A549 (cell line): ENCODE measurements around the gene SMO. TPM values are rescaled to one million over a fixed set of nuclear protein-coding genes. Genes with fewer than 3 reads are reported as not detected.
"Not testable (repeated sequence)": the region's sequence is repeated elsewhere in the genome, so short reads cannot be mapped to it uniquely, and the experiment has no call there.

Experiments
- ATAC-seq, 2 experiments: fragments of 200-7000 bp in 1 of 2; fragments of >200 bp in 1 of 2; cut with Nextera tagmentation in 1 of 2; cut with Tn5 transposase in 1 of 2; 3 replicates each; pipeline versions ENCODE4 v1.8.0 to v1.9.1; 2018 to 2020; ENCODE audit warnings: mild to moderate bottlenecking in 1 of 2, moderate library complexity in 1 of 2
- CTCF ChIA-PET: fragments of 300-600 bp; sonication (Branson Sonifier 250); formaldehyde crosslinking; extraction: SDS; loops from one replicate; lab custom pipeline; 2021; ENCODE audit warnings: antibody characterized with exemption, inconsistent platforms; lab: Yijun Ruan, JAX
- POLR2A ChIA-PET: fragments of 350-600 bp; formaldehyde crosslinking; extraction: SDS; loops from one replicate; lab custom pipeline; 2021; ENCODE audit warnings: antibody characterized with exemption, inconsistent platforms; lab: Yijun Ruan, JAX
- DNase-seq, 2 experiments: peaks; one replicate each; pipeline versions ENCODE4 v3.0.0 to v3.0.0-alpha.2; 2011 to 2016; ENCODE audit warnings: low read depth in 1 of 2, low spot score in 1 of 2
- FAIRE-seq: peaks from 2 replicates; lab custom pipeline; 2011; peaks lifted over from hg19 to GRCh38; lab: Jason Lieb, UNC
- H3K27ac ChIP-seq, 2 experiments: fragments of >200 bp; sonication (Bioruptor Twin); formaldehyde crosslinking; 3 replicates each; pipeline ENCODE4 v1.5.1; 2016 to 2017
- H3K4me1 ChIP-seq: fragments of >200 bp; sonication (Bioruptor Twin); formaldehyde crosslinking; 3 replicates; pipeline ENCODE4 v1.6.1; 2016
- H3K4me2 ChIP-seq: fragments of >200 bp; sonication (Bioruptor Twin); formaldehyde crosslinking; 3 replicates; pipeline ENCODE4 v1.6.1; 2016
- H3K4me3 ChIP-seq: fragments of >200 bp; sonication (Bioruptor Twin); formaldehyde crosslinking; 3 replicates; pipeline ENCODE4 v1.5.1; 2016
- H3K9me3 ChIP-seq: fragments of >200 bp; sonication (Bioruptor Twin); formaldehyde crosslinking; 3 replicates; pipeline ENCODE4 v1.6.1; 2016
- CBX2 ChIP-seq: fragments of 200-600 bp; sonication (generic); IDR thresholded peaks from 2 replicates; pipeline ENCODE4 v1.6.1; 2016; ENCODE audit warnings: low read depth, mild to moderate bottlenecking, borderline replicate concordance
- CHD2 ChIP-seq: fragments of 150-350 bp; IDR thresholded peaks from 2 replicates; pipeline ENCODE4 v1.6.1; 2014; ENCODE audit warnings: low read length; ENCODE audit not compliant: partially characterized antibody
- CHD4 ChIP-seq: fragments of 200-600 bp; sonication (generic); IDR thresholded peaks from 2 replicates; pipeline ENCODE4 v1.6.1; 2016; ENCODE audit warnings: antibody characterized with exemption, mild to moderate bottlenecking, borderline replicate concordance
- EP300 ChIP-seq, 2 experiments: fragments of >200 bp; sonication (Bioruptor Twin); formaldehyde crosslinking; IDR thresholded peaks; 2 replicates in 1 of 2; 3 replicates in 1 of 2; pipeline ENCODE4 v1.6.1; 2016 to 2017
- FOXS1 ChIP-seq: fragments of 250-450 bp; sonication (Bioruptor Pico); IDR thresholded peaks from 2 replicates; pipeline ENCODE4 v1.5.0; 2020; ENCODE audit warnings: mild to moderate bottlenecking, moderate library complexity
- HEYL ChIP-seq: fragments of 250-450 bp; sonication (Bioruptor Pico); IDR thresholded peaks from 2 replicates; pipeline ENCODE4 v1.8.0; 2021; ENCODE audit warnings: mild to moderate bottlenecking, moderate library complexity
- JUN ChIP-seq, 2 experiments: fragments of >200 bp; sonication (Bioruptor Twin); formaldehyde crosslinking; IDR thresholded peaks; 2 replicates in 1 of 2; 3 replicates in 1 of 2; pipeline ENCODE4 v1.6.1; 2016 to 2017
- MAZ ChIP-seq: fragments of 150-350 bp; IDR thresholded peaks from 2 replicates; pipeline ENCODE4 v1.6.1; 2014; ENCODE audit warnings: antibody characterized with exemption, low read depth, low read length, borderline replicate concordance
- NPAS2 ChIP-seq: fragments of 250-450 bp; sonication (Bioruptor Pico); IDR thresholded peaks from 2 replicates; pipeline ENCODE4 v1.8.0; 2022; ENCODE audit warnings: mild to moderate bottlenecking, moderate library complexity, borderline replicate concordance
- RAD21 ChIP-seq, 2 experiments: fragments of >200 bp in 1 of 2; sonication (Bioruptor Twin) in 1 of 2; formaldehyde crosslinking in 1 of 2; IDR thresholded peaks in 1 of 2; conservative IDR thresholded peaks in 1 of 2; 2 replicates in 1 of 2; 3 replicates in 1 of 2; pipeline ENCODE4 v1.6.1; 2012 to 2018; ENCODE audit warnings: inconsistent platforms in 1 of 2
- RFX5 ChIP-seq: fragments of 450-650 bp; IDR thresholded peaks from 2 replicates; pipeline ENCODE4 v1.7.1; 2014; ENCODE audit warnings: antibody characterized with exemption, mild to moderate bottlenecking, moderate library complexity
- RNF2 ChIP-seq: fragments of 200-600 bp; sonication (generic); IDR thresholded peaks from 2 replicates; pipeline ENCODE4 v1.6.1; 2016; ENCODE audit warnings: low read depth, mild to moderate bottlenecking, antibody characterized with exemption, moderate library complexity, borderline replicate concordance
- SMC3 ChIP-seq: fragments of >200 bp; sonication (Bioruptor Twin); formaldehyde crosslinking; IDR thresholded peaks from 3 replicates; pipeline ENCODE4 v1.6.1; 2018; ENCODE audit warnings: inconsistent platforms
- SREBF2 ChIP-seq: fragments of 450-650 bp; IDR thresholded peaks from 2 replicates; pipeline ENCODE4 v1.6.1; 2014; ENCODE audit warnings: mild to moderate bottlenecking, moderate library complexity
- TP53 ChIP-seq: fragments of 250-450 bp; sonication (Bioruptor Pico); IDR thresholded peaks from 2 replicates; pipeline ENCODE4 v1.5.0; 2021; ENCODE audit warnings: mild to moderate bottlenecking, moderate library complexity
- ZSCAN20 ChIP-seq: fragments of 250-450 bp; sonication (Bioruptor Pico); IDR thresholded peaks from 2 replicates; pipeline ENCODE4 v1.8.0; 2022; ENCODE audit warnings: mild to moderate bottlenecking, moderate library complexity
- WGBS: methylation state at CpG from one replicate; pipeline ENCODE4 v1.1.6; 2017; ENCODE audit errors: missing lambda C conversion rate; 5-methylcytosine and 5-hydroxymethylcytosine counted together
- polyA plus RNA-seq, 4 experiments: library from polyadenylated mRNA; depleted of rRNA in 3 of 4; stranded (reverse); fragments of >200 nt; fragmentation: RNase III in 1 of 4; extraction: RNeasy Plus Mini Kit Qiagen cat#74134 plus additional on column Dnase treatment in 1 of 4; gene quantifications; 2 replicates in 3 of 4; 3 replicates in 1 of 4; pipeline ENCODE4 v1.2.3, GENCODE V29; 2011 to 2017
- TF ChIP-seq, protein P1 (sequence below): fragments of 250-450 bp; sonication (Bioruptor Pico); IDR thresholded peaks from 2 replicates; pipeline ENCODE4 v1.5.0; 2020; ENCODE audit warnings: low read depth, mild to moderate bottlenecking, moderate library complexity
- TF ChIP-seq, protein P2 (sequence below): fragments of 150-350 bp; IDR thresholded peaks from 2 replicates; pipeline ENCODE4 v1.6.1; 2014; ENCODE audit warnings: low read depth, mild to moderate bottlenecking, low read length
- TF ChIP-seq, protein P3 (sequence below): fragments of 450-650 bp; IDR thresholded peaks from 2 replicates; pipeline ENCODE4 v1.6.1; 2014; ENCODE audit warnings: antibody characterized with exemption
- TF ChIP-seq, protein P4 (sequence below): IDR thresholded peaks from 2 replicates; pipeline ENCODE4 v1.6.1; 2012; ENCODE audit warnings: low read depth, borderline replicate concordance

SMO gene
- polyA plus RNA-seq, 2 of the 4 experiments (the other 2 are of a cell fraction): 11.8 to 18.3 TPM

DNA sequence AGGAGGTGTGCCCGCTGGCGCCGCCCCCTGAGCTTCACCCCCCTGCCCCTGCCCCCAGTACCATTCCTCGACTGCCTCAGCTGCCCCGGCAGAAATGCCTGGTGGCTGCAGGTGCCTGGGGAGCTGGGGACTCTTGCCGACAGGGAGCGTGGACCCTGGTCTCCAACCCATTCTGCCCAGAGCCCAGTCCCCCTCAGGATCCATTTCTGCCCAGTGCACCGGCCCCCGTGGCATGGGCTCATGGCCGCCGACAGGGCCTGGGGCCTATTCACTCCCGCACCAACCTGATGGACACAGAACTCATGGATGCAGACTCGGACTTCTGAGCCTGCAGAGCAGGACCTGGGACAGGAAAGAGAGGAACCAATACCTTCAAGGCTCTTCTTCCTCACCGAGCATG, 23.7 kb downstream of the SMO start:
- Histone ChIP-seq H3K4me1 (0 out of 3 replicates have a peak, but pooled peaks cover 3% of the 10 kb centered on the region), H3K4me3 (no peak overlapping the region), H3K9me3 (no peaks in the 10 kb centered on the region), H3K4me2 (no peak overlapping the region), H3K27ac (no peak overlapping the region)
- 83% methylated on average over 10 of the region's 14 CpGs for WGBS
- ChIA-PET POLR2A (no interaction called here), CTCF (interaction anchor here (0.7 to 8.3 kb wide), 7 partner anchors 9 to 269 kb away, joined by 3 to 88 read pairs (median 9); no protein-coding TSS in a partner anchor)
- DNase-seq: no peak
- ATAC-seq: no peak
- no peak for TF ChIP-seq CBX2
- no peak for FAIRE-seq

DNA sequence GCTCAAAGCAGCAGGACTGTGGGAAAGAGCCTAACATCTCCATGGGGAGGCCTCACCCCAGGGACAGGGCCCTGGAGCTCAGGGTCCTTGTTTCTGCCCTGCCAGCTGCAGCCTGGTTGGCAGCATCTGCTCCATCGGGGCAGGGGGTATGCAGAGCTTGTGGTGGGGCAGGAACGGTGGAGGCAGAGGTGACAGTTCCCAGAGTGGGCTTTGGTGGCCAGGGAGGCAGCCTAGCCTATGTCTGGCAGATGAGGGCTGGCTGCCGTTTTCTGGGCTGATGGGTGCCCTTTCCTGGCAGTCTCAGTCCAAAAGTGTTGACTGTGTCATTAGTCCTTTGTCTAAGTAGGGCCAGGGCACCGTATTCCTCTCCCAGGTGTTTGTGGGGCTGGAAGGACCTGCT, 24.2 kb downstream of the SMO start:
- 0 out of 3 replicates have a peak, but pooled peaks cover 3% of the 10 kb centered on the region for H3K4me1 ChIP-seq
- H3K27ac ChIP-seq: no peak overlapping the region
- H3K9me3 ChIP-seq: no peaks in the 10 kb centered on the region
- FAIRE-seq (no peak), ATAC-seq (no peak), DNase-seq (no peak)
- 71% methylated on average over 2 of the region's 4 CpGs for WGBS
- CTCF ChIA-PET: interaction anchor here (0.7 to 8.3 kb wide), 6 partner anchors 10 to 268 kb away, joined by 3 to 88 read pairs (median 8); no protein-coding TSS in a partner anchor
- TF ChIP-seq RAD21 (conservative IDR thresholded peaks at IDR 0.05 in 1 of 2, IDR thresholded peaks at IDR 0.05 in 1 of 2): no peak
- no peak for TF ChIP-seq RFX5
- TF ChIP-seq HEYL: no peak
- TF ChIP-seq, protein P1, sequence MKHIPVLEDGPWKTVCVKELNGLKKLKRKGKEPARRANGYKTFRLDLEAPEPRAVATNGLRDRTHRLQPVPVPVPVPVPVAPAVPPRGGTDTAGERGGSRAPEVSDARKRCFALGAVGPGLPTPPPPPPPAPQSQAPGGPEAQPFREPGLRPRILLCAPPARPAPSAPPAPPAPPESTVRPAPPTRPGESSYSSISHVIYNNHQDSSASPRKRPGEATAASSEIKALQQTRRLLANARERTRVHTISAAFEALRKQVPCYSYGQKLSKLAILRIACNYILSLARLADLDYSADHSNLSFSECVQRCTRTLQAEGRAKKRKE: no peak
- TF ChIP-seq RNF2: no peak
- no peak for TF ChIP-seq SREBF2
- no peak for TF ChIP-seq CHD4
- no peak for TF ChIP-seq JUN (IDR thresholded peaks at IDR 0.05)
- TF ChIP-seq MAZ: no peak
- TF ChIP-seq, protein P2, sequence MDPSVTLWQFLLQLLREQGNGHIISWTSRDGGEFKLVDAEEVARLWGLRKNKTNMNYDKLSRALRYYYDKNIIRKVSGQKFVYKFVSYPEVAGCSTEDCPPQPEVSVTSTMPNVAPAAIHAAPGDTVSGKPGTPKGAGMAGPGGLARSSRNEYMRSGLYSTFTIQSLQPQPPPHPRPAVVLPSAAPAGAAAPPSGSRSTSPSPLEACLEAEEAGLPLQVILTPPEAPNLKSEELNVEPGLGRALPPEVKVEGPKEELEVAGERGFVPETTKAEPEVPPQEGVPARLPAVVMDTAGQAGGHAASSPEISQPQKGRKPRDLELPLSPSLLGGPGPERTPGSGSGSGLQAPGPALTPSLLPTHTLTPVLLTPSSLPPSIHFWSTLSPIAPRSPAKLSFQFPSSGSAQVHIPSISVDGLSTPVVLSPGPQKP: no peak
- no peak for TF ChIP-seq TP53 (CRISPR knock-in tag)
- no peak for TF ChIP-seq NPAS2 (CRISPR knock-in tag)
- TF ChIP-seq SMC3: no peak
- TF ChIP-seq FOXS1: no peak
- TF ChIP-seq CHD2: no peak
- TF ChIP-seq ZSCAN20 (CRISPR knock-in tag): no peak
- no peak for TF ChIP-seq EP300 (IDR thresholded peaks at IDR 0.05)
- H3K4me3 ChIP-seq: no peak overlapping the region
- POLR2A ChIA-PET: no interaction called here
- H3K4me2 ChIP-seq: no peak overlapping the region

DNA sequence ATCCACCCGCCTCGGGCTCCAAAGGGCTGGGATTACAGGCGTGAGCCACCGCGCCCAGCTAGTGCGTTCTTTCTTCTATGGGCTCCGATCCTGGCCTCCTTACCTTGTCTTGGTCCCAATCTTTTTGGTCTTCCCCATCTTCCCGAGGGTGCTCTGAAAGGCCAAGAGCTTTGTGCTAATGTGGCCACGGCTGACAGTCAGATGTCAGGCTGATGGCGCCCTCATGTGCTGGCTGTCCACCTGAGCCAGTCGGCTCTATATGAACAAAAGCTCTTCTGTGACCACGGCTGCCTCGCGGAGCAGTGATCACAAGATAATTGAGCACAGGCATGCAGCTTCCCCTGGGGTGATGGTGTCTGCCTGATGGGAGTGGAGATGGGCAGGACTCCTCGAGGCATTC, 25.4 kb downstream of the SMO start:
- H3K27ac ChIP-seq: no peak overlapping the region
- CTCF ChIA-PET: interaction anchor here (0.8 to 8.3 kb wide), 6 partner anchors 9 to 431 kb away, joined by 3 to 88 read pairs (median 4); no protein-coding TSS in a partner anchor
- FAIRE-seq (no peak), DNase-seq (peak in 1 of 2 experiments; percentile 54), ATAC-seq (peak in 1 of 2 experiments; percentile 35; a peak in 3 of 6 replicates)
- H3K4me3 ChIP-seq: no peak overlapping the region
- TF ChIP-seq CHD2 (no peak), RAD21 (conservative IDR thresholded peaks at IDR 0.05 in 1 of 2, IDR thresholded peaks at IDR 0.05 in 1 of 2) (peak; percentile 26 to 52; a peak in 3 of 5 replicates)
- TF ChIP-seq, protein P3, sequence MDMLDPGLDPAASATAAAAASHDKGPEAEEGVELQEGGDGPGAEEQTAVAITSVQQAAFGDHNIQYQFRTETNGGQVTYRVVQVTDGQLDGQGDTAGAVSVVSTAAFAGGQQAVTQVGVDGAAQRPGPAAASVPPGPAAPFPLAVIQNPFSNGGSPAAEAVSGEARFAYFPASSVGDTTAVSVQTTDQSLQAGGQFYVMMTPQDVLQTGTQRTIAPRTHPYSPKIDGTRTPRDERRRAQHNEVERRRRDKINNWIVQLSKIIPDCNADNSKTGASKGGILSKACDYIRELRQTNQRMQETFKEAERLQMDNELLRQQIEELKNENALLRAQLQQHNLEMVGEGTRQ: no peak
- TF ChIP-seq, protein P4, sequence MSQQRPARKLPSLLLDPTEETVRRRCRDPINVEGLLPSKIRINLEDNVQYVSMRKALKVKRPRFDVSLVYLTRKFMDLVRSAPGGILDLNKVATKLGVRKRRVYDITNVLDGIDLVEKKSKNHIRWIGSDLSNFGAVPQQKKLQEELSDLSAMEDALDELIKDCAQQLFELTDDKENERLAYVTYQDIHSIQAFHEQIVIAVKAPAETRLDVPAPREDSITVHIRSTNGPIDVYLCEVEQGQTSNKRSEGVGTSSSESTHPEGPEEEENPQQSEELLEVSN: no peak
- H3K9me3 ChIP-seq: no peaks in the 10 kb centered on the region
- WGBS: 66% methylated on average over 15 of the region's 15 CpGs
- 0 out of 3 replicates have a peak, but pooled peaks cover 3% of the 10 kb centered on the region for H3K4me1 ChIP-seq
- H3K4me2 ChIP-seq: no peak overlapping the region
- POLR2A ChIA-PET: no interaction called here

DNA sequence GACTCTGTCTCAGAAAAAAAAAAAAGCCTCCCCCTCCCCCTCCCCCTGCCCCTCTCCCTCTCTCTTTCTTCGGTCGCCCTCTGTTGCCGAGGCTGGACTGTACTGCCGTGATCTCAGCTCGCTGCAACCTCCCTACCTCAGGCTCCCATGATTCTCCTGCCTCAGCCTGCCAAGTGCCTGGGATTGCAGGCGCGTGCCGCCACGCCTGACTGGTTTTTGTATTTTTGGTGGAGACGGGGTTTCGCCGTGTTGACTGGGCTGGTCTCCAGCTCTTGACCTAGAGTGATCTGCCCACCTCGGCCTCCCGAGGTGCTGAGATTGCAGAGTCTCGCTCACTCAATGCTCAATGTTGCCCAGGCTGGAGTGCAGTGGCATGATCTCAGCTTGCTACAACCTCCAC, 27.3 kb downstream of the SMO start:
- FAIRE-seq, H3K4me3 ChIP-seq, ATAC-seq, H3K4me1 ChIP-seq, H3K9me3 ChIP-seq, POLR2A ChIA-PET, DNase-seq, H3K27ac ChIP-seq, H3K4me2 ChIP-seq: not testable (repeated sequence)
- CTCF ChIA-PET: interaction anchor here (1.2 to 8.3 kb wide), 5 partner anchors 15 to 256 kb away, joined by 3 to 88 read pairs (median 5); no protein-coding TSS in a partner anchor
- 93% methylated on average over 15 of the region's 15 CpGs for WGBS

DNA sequence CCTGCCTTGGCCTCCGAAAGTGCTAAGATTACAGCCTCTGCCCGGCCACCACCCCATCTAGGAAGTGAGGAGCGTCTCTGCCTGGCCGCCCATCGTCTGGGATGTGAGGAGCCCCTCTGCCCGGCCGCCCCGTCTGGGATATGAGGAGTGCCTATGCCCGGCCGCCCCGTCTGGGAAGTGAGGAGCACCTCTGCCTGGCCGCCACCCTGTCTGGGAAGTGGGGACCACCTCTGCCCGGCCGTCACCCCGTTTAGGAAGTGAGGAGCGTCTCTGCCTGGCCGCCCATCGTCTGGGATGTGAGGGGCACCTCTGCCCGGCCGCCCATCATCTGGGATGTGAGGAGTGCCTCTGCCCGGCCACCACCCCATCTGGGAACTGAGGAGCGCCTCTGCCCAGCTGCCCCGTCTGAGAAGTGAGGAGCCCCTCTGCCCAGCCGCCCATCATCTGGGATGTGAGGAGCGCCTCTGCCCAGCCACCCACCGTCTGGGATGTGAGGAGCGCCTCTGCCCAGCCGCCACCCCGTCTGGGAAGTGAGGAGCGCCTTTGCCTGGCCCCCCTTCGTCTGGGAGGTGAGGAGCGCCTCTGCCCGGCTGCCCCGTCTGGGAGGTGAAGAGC, 27.8 kb downstream of the SMO start:
- DNase-seq, H3K4me3 ChIP-seq, H3K4me2 ChIP-seq, H3K9me3 ChIP-seq, POLR2A ChIA-PET, ATAC-seq, H3K27ac ChIP-seq, H3K4me1 ChIP-seq, FAIRE-seq: not testable (repeated sequence)
- CTCF ChIA-PET: interaction anchor here (1.2 to 8.3 kb wide), 6 partner anchors 16 to 255 kb away, joined by 3 to 88 read pairs (median 4); no protein-coding TSS in a partner anchor
- WGBS: 76% methylated on average over 6 of the region's 34 CpGs
